GM12878 (cell line): ENCODE results near the gene ARHGAP44. TPM values are rescaled to one million over a fixed set of nuclear protein-coding genes. Genes with fewer than 3 reads are reported as not detected.

ENCODE experiments used
- ATAC-seq: fragments of 200-7000 bp; cut with Tn5 transposase; 3 replicates; pipeline ENCODE4 v1.9.1; 2020; ENCODE audit warnings: mild to moderate bottlenecking, moderate library complexity
- BruUV-seq: library from RNA; stranded (reverse); fragments of 400-500 nt; replicated peaks from 2 replicates; lab custom pipeline; 2021; lab: Mats Ljungman, UMichigan
- CTCF ChIA-PET: fragments of 300-600 bp; sonication (Branson Sonifier 250); formaldehyde crosslinking; extraction: SDS; loops from one replicate; lab custom pipeline; 2021; ENCODE audit warnings: inconsistent platforms; lab: Yijun Ruan, JAX
- POLR2A ChIA-PET: fragments of 350-600 bp; formaldehyde crosslinking; extraction: SDS; loops from one replicate; lab custom pipeline; 2021; ENCODE audit warnings: inconsistent platforms; lab: Charles Lee
- RAD21 ChIA-PET: fragments of 300-600 bp; sonication (Branson Sonifier 250); formaldehyde crosslinking; loops from one replicate; lab custom pipeline; 2023; ENCODE audit warnings: antibody characterized with exemption; ENCODE audit not compliant: unreplicated experiment; lab: Charles Lee
- SMC1A ChIA-PET: fragments of 300-600 bp; sonication (Branson Sonifier 250); formaldehyde crosslinking; loops from one replicate; lab custom pipeline; 2023; ENCODE audit not compliant: unreplicated experiment, uncharacterized antibody; lab: Charles Lee
- DNase-seq: peaks from one replicate; pipeline ENCODE4 v3.0.0-alpha.2; 2011; ENCODE audit warnings: low read depth, low spot score
- FAIRE-seq: peaks from 3 replicates; lab custom pipeline; 2011; peaks lifted over from hg19 to GRCh38; lab: Jason Lieb, UNC
- H2AFZ ChIP-seq: 2 replicates; pipeline ENCODE4 v1.6.0; 2011; ENCODE audit warnings: low read depth, low read length, control low read depth; ENCODE audit not compliant: control insufficient read depth
- H3K27ac ChIP-seq: 2 replicates; pipeline ENCODE4 v1.5.1; 2011; ENCODE audit warnings: control low read depth; ENCODE audit not compliant: control insufficient read depth, insufficient read depth
- H3K27me3 ChIP-seq, 2 experiments: replicated peaks in 1 of 2; 2 replicates each; pipeline versions ENCODE4 v1.6.0 to v1.6.1; 2011; ENCODE audit warnings: low read length in 1 of 2; ENCODE audit not compliant: control insufficient read depth in 2 of 2, insufficient read depth in 2 of 2
- H3K36me3 ChIP-seq, 2 experiments: 2 replicates each; pipeline ENCODE4 v1.5.1; 2011; ENCODE audit warnings: low read length in 1 of 2; ENCODE audit not compliant: control insufficient read depth in 2 of 2, insufficient read depth in 2 of 2
- H3K4me1 ChIP-seq: 2 replicates; pipeline ENCODE4 v1.6.1; 2011; ENCODE audit warnings: mild to moderate bottlenecking, low read length, moderate library complexity, mixed read lengths; ENCODE audit not compliant: control insufficient read depth, insufficient read depth
- H3K4me2 ChIP-seq: 2 replicates; pipeline ENCODE4 v1.6.0; 2011; ENCODE audit warnings: control low read depth; ENCODE audit not compliant: control insufficient read depth, insufficient read depth
- H3K4me3 ChIP-seq: fragments of 200-600 bp; sonication (generic); 2 replicates; pipeline ENCODE4 v1.5.1; 2016
- H3K79me2 ChIP-seq: 2 replicates; pipeline ENCODE4 v1.6.0; 2011; ENCODE audit warnings: low read length; ENCODE audit not compliant: control insufficient read depth, insufficient read depth
- H3K9ac ChIP-seq: 2 replicates; pipeline ENCODE4 v1.8.0; 2011; ENCODE audit warnings: low read length, control low read depth, mixed read lengths; ENCODE audit not compliant: control insufficient read depth, insufficient read depth
- H3K9me3 ChIP-seq: replicated peaks from 3 replicates; pipeline ENCODE4 v1.5.1; 2011; ENCODE audit warnings: mild to moderate bottlenecking, low read length; ENCODE audit not compliant: control insufficient read depth, insufficient read depth
- H4K20me1 ChIP-seq: 2 replicates; pipeline ENCODE4 v1.6.0; 2011; ENCODE audit not compliant: control insufficient read depth, insufficient read depth
- HDGF ChIP-seq: fragments of 450-650 bp; IDR thresholded peaks from 2 replicates; pipeline ENCODE4 v1.6.1; 2016; ENCODE audit warnings: antibody characterized with exemption
- IKZF1 ChIP-seq: fragments of 450-650 bp; conservative IDR thresholded peaks from 2 replicates; pipeline ENCODE4 v1.6.1; 2017; ENCODE audit warnings: antibody characterized with exemption, mild to moderate bottlenecking
- MEF2A ChIP-seq: IDR thresholded peaks from 2 replicates; pipeline ENCODE4 v1.6.1; 2011; ENCODE audit warnings: low read depth, mild to moderate bottlenecking, low read length, moderate library complexity; ENCODE audit not compliant: insufficient read depth
- MTA3 ChIP-seq: IDR thresholded peaks from 2 replicates; pipeline ENCODE4 v1.6.1; 2012; ENCODE audit warnings: low read length, inconsistent platforms, borderline replicate concordance
- POLR2AphosphoS5 ChIP-seq: IDR thresholded peaks from 2 replicates; pipeline ENCODE4 v1.6.1; 2011; ENCODE audit warnings: mild to moderate bottlenecking, low read length, inconsistent platforms
- RCOR1 ChIP-seq: conservative IDR thresholded peaks from 2 replicates; pipeline ENCODE4 v1.6.1; 2012; ENCODE audit warnings: low read depth, low read length, improper control_type of control experiment
- RELA ChIP-seq: fragments of 450-650 bp; IDR thresholded peaks from 2 replicates; pipeline ENCODE4 v1.8.0; 2014; ENCODE audit warnings: borderline replicate concordance; ENCODE audit not compliant: partially characterized antibody
- SIX5 ChIP-seq: IDR thresholded peaks from 2 replicates; pipeline ENCODE4 v1.6.1; 2011; ENCODE audit warnings: mild to moderate bottlenecking, low read depth, low read length, moderate library complexity; ENCODE audit not compliant: severe bottlenecking
- SREBF2 ChIP-seq: IDR thresholded peaks from 2 replicates; pipeline ENCODE4 v1.6.1; 2012; ENCODE audit warnings: mild to moderate bottlenecking, low read length
- SUPT20H ChIP-seq: IDR thresholded peaks from 2 replicates; pipeline ENCODE4 v1.6.1; 2011; ENCODE audit warnings: low read depth, mild to moderate bottlenecking, low read length, moderate library complexity, borderline replicate concordance; ENCODE audit not compliant: control insufficient read depth
- WGBS: methylation state at CpG from one replicate; pipeline ENCODE4 v1.1.6; 2016; ENCODE audit warnings: low lambda C conversion rate; ENCODE audit not compliant: insufficient replicate concordance, insufficient coverage; ENCODE audit errors: missing lambda C conversion rate; 5-methylcytosine and 5-hydroxymethylcytosine counted together
- in situ Hi-C: fragments of 300-500 bp; cut with MboI; formaldehyde crosslinking; loops from 9 replicates; pipeline ENCODE4 v1.14.3; 2018; ENCODE audit warnings: mixed read lengths
- intact Hi-C: fragments of 100-400 bp; cut with micrococcal nuclease; formaldehyde crosslinking; loops from one replicate; pipeline ENCODE4 v1.14.2; 2022; ENCODE audit not compliant: unreplicated experiment
- polyA plus RNA-seq, 11 experiments: library from polyadenylated mRNA; depleted of rRNA in 4 of 11; unstranded in 6 of 11; stranded (reverse) in 5 of 11; fragments of >200 nt; fragmentation: Nextera tagmentation in 4 of 11; fragmentation: Illumina TruSeq in 1 of 11; extraction: Ambion mirVana in 4 of 11; extraction: Trizol in 1 of 11; gene quantifications; 1 replicate in 1 of 11; 2 replicates in 10 of 11; pipeline versions ENCODE4 v1.2.1 to v1.2.3, GENCODE V29; 2011 to 2016; ENCODE audit warnings: inconsistent platforms in 2 of 11, missing spikeins in 2 of 11, low read depth in 1 of 11
- total RNA-seq, 4 experiments: library from RNA; depleted of rRNA in 3 of 4; stranded (reverse); fragments of >200 nt in 3 of 4; fragmentation: Illumina TruSeq in 1 of 4; extraction: Trizol in 1 of 4; gene quantifications; 2 replicates each; pipeline versions ENCODE4 v1.2.1 to v1.2.3, GENCODE V29; 2013 to 2021
- TF ChIP-seq, protein P1 (sequence below): IDR thresholded peaks from 2 replicates; pipeline ENCODE4 v1.6.1; 2011; ENCODE audit warnings: low read depth, low read length, improper control_type of control experiment, borderline replicate concordance
- TF ChIP-seq, protein P2 (sequence below): fragments of 450-650 bp; formaldehyde crosslinking; IDR thresholded peaks from 2 replicates; pipeline ENCODE4 v1.5.0; 2022; ENCODE audit warnings: mild to moderate bottlenecking, missing genetic modification characterization
- TF ChIP-seq, protein P3 (sequence below): fragments of 450-650 bp; IDR thresholded peaks from 2 replicates; pipeline ENCODE4 v1.6.1; 2018; ENCODE audit warnings: borderline replicate concordance, mild to moderate bottlenecking; ENCODE audit not compliant: partially characterized antibody

ARHGAP44 gene
- total and polyA plus RNA-seq, 10 of the 15 experiments (the other 5 are each of a cell fraction or from before 2014, with no cell fraction given) = 0.11 to 1.2 (median 0.48) TPM

DNA sequence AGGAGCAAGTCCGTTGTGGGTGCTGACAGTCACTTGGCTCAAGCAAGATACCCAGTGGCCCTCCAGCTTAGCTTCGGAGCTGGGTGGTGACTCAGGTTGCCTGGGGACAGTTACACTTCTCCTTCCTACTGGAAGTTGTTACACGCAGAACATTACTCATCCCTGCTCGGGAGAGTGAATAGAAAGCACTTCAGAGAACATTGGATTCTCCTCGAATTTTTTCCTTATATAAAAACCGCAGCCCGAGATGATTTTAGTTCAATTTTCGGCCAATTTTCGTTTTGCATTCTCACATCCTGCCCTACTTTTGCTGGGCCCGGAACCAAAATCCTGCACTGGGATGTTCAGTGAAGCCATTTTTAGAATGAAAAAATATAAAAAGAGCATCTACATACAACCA, 128.8 kb downstream of the ARHGAP44 start (continued):
- no peak for TF ChIP-seq RELA

DNA sequence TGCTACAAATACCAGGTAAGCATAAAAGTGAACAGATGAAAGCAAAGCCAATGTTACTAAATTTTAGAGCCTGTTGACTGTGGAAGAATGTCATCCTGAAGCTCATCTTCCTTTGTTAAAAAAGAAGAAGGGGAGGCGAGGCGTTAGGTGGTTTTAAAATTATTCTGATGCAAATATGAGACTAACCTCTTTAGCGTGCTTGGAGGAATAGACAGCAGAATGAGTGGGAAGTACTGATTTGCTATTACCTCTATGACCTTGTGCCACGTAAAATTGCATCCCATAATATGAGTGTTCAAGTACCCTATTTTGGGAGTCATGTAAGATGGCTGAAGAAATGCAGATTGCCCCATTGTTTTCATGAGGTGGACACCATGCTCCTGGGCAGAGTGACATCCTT, 132.8 kb downstream of the ARHGAP44 start:
- ATAC-seq = no peak
- no peak overlapping the region for H3K9ac ChIP-seq
- in situ Hi-C loops = no loop called here
- TF ChIP-seq, protein P1, sequence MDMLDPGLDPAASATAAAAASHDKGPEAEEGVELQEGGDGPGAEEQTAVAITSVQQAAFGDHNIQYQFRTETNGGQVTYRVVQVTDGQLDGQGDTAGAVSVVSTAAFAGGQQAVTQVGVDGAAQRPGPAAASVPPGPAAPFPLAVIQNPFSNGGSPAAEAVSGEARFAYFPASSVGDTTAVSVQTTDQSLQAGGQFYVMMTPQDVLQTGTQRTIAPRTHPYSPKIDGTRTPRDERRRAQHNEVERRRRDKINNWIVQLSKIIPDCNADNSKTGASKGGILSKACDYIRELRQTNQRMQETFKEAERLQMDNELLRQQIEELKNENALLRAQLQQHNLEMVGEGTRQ = no peak
- TF ChIP-seq SUPT20H (no peak), POLR2AphosphoS5 (no peak), MTA3 (no peak), SREBF2 (no peak), RCOR1 (no peak), MEF2A (no peak), IKZF1 (no peak), SIX5 (no peak), HDGF (no peak)
- TF ChIP-seq, protein P2, sequence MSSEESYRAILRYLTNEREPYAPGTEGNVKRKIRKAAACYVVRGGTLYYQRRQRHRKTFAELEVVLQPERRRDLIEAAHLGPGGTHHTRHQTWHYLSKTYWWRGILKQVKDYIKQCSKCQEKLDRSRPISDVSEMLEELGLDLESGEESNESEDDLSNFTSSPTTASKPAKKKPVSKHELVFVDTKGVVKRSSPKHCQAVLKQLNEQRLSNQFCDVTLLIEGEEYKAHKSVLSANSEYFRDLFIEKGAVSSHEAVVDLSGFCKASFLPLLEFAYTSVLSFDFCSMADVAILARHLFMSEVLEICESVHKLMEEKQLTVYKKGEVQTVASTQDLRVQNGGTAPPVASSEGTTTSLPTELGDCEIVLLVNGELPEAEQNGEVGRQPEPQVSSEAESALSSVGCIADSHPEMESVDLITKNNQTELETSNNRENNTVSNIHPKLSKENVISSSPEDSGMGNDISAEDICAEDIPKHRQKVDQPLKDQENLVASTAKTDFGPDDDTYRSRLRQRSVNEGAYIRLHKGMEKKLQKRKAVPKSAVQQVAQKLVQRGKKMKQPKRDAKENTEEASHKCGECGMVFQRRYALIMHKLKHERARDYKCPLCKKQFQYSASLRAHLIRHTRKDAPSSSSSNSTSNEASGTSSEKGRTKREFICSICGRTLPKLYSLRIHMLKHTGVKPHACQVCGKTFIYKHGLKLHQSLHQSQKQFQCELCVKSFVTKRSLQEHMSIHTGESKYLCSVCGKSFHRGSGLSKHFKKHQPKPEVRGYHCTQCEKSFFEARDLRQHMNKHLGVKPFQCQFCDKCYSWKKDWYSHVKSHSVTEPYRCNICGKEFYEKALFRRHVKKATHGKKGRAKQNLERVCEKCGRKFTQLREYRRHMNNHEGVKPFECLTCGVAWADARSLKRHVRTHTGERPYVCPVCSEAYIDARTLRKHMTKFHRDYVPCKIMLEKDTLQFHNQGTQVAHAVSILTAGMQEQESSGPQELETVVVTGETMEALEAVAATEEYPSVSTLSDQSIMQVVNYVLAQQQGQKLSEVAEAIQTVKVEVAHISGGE (CRISPR knock-in tag) = no peak
- TF ChIP-seq, protein P3, sequence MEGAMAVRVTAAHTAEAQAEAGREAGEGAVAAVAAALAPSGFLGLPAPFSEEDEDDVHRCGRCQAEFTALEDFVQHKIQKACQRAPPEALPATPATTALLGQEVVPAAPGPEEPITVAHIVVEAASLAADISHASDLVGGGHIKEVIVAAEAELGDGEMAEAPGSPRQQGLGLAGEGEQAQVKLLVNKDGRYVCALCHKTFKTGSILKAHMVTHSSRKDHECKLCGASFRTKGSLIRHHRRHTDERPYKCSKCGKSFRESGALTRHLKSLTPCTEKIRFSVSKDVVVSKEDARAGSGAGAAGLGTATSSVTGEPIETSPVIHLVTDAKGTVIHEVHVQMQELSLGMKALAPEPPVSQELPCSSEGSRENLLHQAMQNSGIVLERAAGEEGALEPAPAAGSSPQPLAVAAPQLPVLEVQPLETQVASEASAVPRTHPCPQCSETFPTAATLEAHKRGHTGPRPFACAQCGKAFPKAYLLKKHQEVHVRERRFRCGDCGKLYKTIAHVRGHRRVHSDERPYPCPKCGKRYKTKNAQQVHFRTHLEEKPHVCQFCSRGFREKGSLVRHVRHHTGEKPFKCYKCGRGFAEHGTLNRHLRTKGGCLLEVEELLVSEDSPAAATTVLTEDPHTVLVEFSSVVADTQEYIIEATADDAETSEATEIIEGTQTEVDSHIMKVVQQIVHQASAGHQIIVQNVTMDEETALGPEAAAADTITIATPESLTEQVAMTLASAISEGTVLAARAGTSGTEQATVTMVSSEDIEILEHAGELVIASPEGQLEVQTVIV = no peak

More for the DNA sequence above, 132.8 kb downstream of the ARHGAP44 start:
- no peak overlapping the region for H3K4me2 ChIP-seq
- 1% methylated on average over 4 of the region's 4 CpGs for WGBS
- H3K27me3 ChIP-seq = no peaks in the 10 kb centered on the region
- no peaks in the 10 kb centered on the region for H3K9me3 ChIP-seq
- no peaks in the 10 kb centered on the region for H3K36me3 ChIP-seq
- ChIA-PET RAD21 (no interaction called here), SMC1A (no interaction called here), POLR2A (no interaction called here), CTCF (no interaction called here)
- no peaks in the 10 kb centered on the region for H3K4me1 ChIP-seq
- DNase-seq (no peak), FAIRE-seq (no peak)
- intact Hi-C loops = no loop called here
- no peak overlapping the region for H3K27ac ChIP-seq
- BruUV-seq = no TSS peak
- no peaks in the 10 kb centered on the region for H3K79me2 ChIP-seq
- H4K20me1 ChIP-seq = no peaks in the 10 kb centered on the region
- no peak overlapping the region for H2AFZ ChIP-seq
- H3K4me3 ChIP-seq = no peak overlapping the region
